ENCODE data around the gene P2RY11.

Gene P2RY11

GRCh38 chr19:10112895-10113591 is 1.6 kb downstream of the P2RY11 start:
- DNase-seq (ENCODE audit: low read depth in 4 of 4, low spot score in 1 of 4), result peak in 2 of 4 experiments; percentile 59 to 66

- no peak for DNase-seq (ENCODE audit: low read depth in 4 of 4, low spot score in 1 of 4)
Observed at GRCh38 chr19:10113592-10113963, 2.1 kb downstream of the P2RY11 start.

- no peak for DNase-seq (ENCODE audit: low read depth in 4 of 4, low spot score in 1 of 4)
Observed at GRCh38 chr19:10113964-10114650, 2.6 kb downstream of the P2RY11 start.

GRCh38 chr19:10114651-10115391 is 3.3 kb downstream of the P2RY11 start:
- DNase-seq (ENCODE audit: low read depth in 4 of 4, low spot score in 1 of 4), result no peak

- DNase-seq (ENCODE audit: low read depth in 4 of 4, low spot score in 1 of 4), result no peak
Observed at GRCh38 chr19:10115392-10116084, 4.0 kb downstream of the P2RY11 start.

- DNase-seq (ENCODE audit: low read depth in 4 of 4, low spot score in 1 of 4), result no peak
Observed at GRCh38 chr19:10116085-10116865, 4.8 kb downstream of the P2RY11 start.

- no peak for DNase-seq (ENCODE audit: low read depth in 4 of 4, low spot score in 1 of 4)
Observed at GRCh38 chr19:10116866-10117616, 5.5 kb downstream of the P2RY11 start.

- DNase-seq (ENCODE audit: low read depth in 4 of 4, low spot score in 1 of 4), result no peak
Observed at GRCh38 chr19:10118960-10119359, 7.5 kb downstream of the P2RY11 start.

- DNase-seq (ENCODE audit: low read depth in 4 of 4, low spot score in 1 of 4), result no peak
Observed at GRCh38 chr19:10120538-10121189, 9.2 kb downstream of the P2RY11 start.

GRCh38 chr19:10122045-10122444 is 10.6 kb downstream of the P2RY11 start:
- DNase-seq (ENCODE audit: low read depth in 4 of 4, low spot score in 1 of 4), result no peak

GRCh38 chr19:10124429-10124828 is 12.9 kb downstream of the P2RY11 start:
- no peak for DNase-seq (ENCODE audit: low read depth in 4 of 4, low spot score in 1 of 4)

GRCh38 chr19:10126213-10126639 is 14.7 kb downstream of the P2RY11 start:
- DNase-seq (ENCODE audit: low read depth in 4 of 4, low spot score in 1 of 4), result no peak

GRCh38 chr19:10132905-10133304 is 21.4 kb downstream of the P2RY11 start:
- DNase-seq (ENCODE audit: low read depth in 4 of 4, low spot score in 1 of 4), result no peak

GRCh38 chr19:10133596-10133995 is 22.1 kb downstream of the P2RY11 start:
- no peak for DNase-seq (ENCODE audit: low read depth in 4 of 4, low spot score in 1 of 4)

- DNase-seq (ENCODE audit: low read depth in 4 of 4, low spot score in 1 of 4), result no peak
Observed at GRCh38 chr19:10134040-10134439, 22.5 kb downstream of the P2RY11 start.

- DNase-seq (ENCODE audit: low read depth in 4 of 4, low spot score in 1 of 4), result no peak
Observed at GRCh38 chr19:10135551-10136334, 24.2 kb downstream of the P2RY11 start.

GRCh38 chr19:10136936-10137335 is 25.4 kb downstream of the P2RY11 start:
- no peak for DNase-seq (ENCODE audit: low read depth in 4 of 4, low spot score in 1 of 4)

GRCh38 chr19:10137751-10138682 is 26.5 kb downstream of the P2RY11 start:
- no peak for DNase-seq (ENCODE audit: low read depth in 4 of 4, low spot score in 1 of 4)
